Measurements from ENCODE around the gene RIBC2. TPM values are rescaled to one million over a fixed set of nuclear protein-coding genes. Genes with fewer than 3 reads are reported as not detected.

RIBC2 gene
- polyA plus RNA-seq, 4 donors = 1.9 to 8.0 TPM; not detected in 2

DNA sequence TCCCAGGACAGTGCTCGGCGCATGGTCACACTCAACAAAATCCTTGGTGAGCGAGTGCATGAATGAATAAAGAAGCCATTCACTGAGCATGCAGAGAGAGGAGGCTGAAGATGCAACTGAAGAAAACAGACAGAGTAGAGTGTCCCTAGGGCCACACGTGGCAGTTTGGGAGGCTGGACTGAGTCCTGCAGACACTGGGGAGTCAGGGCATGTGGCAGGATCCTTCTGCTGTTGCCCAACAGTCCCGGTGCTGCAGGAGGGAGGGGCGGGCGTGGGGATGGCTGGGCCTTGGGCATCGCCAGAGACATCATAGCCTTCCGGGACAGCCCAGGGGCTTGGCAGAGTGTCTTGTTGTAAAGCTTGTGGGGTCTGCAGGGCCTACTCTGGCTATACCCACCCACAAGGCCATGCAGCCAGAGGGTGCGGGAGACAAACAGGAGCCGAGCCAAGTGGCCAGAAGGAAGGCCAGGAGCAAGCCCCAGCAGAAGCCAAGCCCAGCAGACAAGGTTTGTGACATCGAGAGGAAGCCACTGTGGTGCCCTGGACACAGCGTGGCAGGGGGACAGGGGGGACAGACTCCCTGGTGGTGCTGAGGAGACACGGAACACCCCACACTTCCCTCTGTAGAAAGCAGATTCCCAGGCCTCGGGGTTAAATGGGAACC is 62.5 kb downstream of the RIBC2 start:
- DNase-seq (no peak), FAIRE-seq (no peak)
- Histone ChIP-seq H3K27me3 (ENCODE audit: control insufficient read depth in 3 of 3, insufficient read depth in 3 of 3, low read length in 3 of 3) (no peaks in the 10 kb centered on the region), H3K4me1 (ENCODE audit: control insufficient read depth in 3 of 3, insufficient read depth in 2 of 3, low read depth in 1 of 3, low read length in 2 of 3) (no peaks in the 10 kb centered on the region), H3K9me3 (ENCODE audit: control insufficient read depth in 2 of 2, insufficient read depth in 1 of 2, low read depth in 1 of 2, low read length in 1 of 2) (peaks cover 0 to 2% of the 10 kb centered on the region in 2 donors), H3K27ac (ENCODE audit: low read depth in 1 of 3, low read length in 2 of 3) (no peak overlapping the region), H3K4me3 (ENCODE audit: low read depth in 1 of 3, low read length in 3 of 3) (no peak overlapping the region), H3K36me3 (ENCODE audit: control insufficient read depth in 3 of 3, insufficient read depth in 2 of 3, low read depth in 1 of 3, low read length in 3 of 3) (no peaks in the 10 kb centered on the region)
- 79 to 87% (median 85%) methylated on average over 15 of the region's 15 CpGs for WGBS, 3 donors

DNA sequence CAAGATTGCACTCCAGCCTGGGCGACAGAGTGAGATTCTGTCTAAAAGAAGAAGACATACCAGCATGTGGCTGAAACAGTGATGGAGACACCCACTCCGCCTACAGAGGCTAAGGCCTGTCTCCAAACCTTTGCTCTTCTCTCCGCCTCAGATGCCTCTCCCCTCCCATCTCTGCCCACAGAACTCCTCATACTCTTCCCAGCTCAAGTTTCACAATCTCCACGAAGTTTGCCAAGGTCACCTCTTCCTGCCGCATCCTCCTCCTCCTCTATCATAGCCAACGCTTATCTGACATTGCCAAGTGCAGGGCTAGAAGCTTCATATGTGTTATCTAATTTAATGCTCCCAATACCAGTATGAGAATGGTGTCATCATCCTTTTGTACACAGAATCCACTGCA is 63.3 kb downstream of the RIBC2 start:
- H3K27ac ChIP-seq (ENCODE audit: low read depth in 1 of 3, low read length in 2 of 3) = no peak overlapping the region
- no peak for DNase-seq
- H3K4me1 ChIP-seq (ENCODE audit: control insufficient read depth in 3 of 3, insufficient read depth in 2 of 3, low read depth in 1 of 3, low read length in 2 of 3) = no peaks in the 10 kb centered on the region
- 76 to 80% (median 78%) methylated on average over 6 of the region's 6 CpGs for WGBS, 3 donors
- peaks cover 0 to 3% of the 10 kb centered on the region in 2 donors for H3K9me3 ChIP-seq (ENCODE audit: control insufficient read depth in 2 of 2, insufficient read depth in 1 of 2, low read depth in 1 of 2, low read length in 1 of 2)
- H3K4me3 ChIP-seq (ENCODE audit: low read depth in 1 of 3, low read length in 3 of 3) = no peak overlapping the region
- H3K36me3 ChIP-seq (ENCODE audit: control insufficient read depth in 3 of 3, insufficient read depth in 2 of 3, low read depth in 1 of 3, low read length in 3 of 3) = no peaks in the 10 kb centered on the region
- FAIRE-seq = no peak
- H3K27me3 ChIP-seq (ENCODE audit: control insufficient read depth in 3 of 3, insufficient read depth in 3 of 3, low read length in 3 of 3) = no peaks in the 10 kb centered on the region

DNA sequence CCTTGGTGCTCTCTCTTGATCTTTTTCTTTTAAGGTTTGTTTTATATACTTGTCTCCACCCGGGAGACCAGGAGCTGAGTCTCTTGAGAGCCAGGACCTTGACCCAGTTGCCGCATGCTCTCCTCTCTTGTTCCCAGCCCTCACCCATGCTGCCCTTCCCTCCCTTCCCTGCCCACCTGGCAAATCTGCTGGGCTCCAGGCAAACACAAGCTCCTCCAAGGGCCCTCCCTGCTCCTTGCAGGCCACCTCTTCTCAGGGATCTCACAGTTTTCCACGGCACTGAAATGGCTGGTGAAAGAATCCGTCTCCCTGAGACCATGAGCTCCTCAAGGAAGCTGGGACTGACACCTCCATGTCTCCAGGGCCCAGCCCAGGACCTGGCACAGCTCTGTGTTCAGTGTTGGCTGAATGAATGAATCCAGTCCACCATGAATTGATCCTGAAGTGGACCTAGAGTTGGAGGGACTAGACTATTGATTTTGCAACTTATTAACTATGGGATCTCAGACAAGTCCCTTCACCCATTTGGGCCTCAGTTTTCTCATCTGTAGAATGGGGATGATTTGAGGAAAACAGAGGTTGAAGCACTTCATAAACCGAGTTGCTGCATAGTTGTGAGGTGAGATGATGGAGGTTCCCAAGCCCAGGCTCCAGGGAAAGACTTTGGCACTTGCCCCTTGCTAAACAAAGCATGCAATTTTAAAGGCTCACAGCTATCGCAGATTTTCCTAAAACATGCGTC is 64.0 kb downstream of the RIBC2 start:
- no peak for FAIRE-seq
- H3K4me1 ChIP-seq (ENCODE audit: control insufficient read depth in 3 of 3, insufficient read depth in 2 of 3, low read depth in 1 of 3, low read length in 2 of 3) = no peaks in the 10 kb centered on the region
- WGBS, 3 donors = 79 to 88% (median 80%) methylated on average over 7 of the region's 7 CpGs

DNA sequence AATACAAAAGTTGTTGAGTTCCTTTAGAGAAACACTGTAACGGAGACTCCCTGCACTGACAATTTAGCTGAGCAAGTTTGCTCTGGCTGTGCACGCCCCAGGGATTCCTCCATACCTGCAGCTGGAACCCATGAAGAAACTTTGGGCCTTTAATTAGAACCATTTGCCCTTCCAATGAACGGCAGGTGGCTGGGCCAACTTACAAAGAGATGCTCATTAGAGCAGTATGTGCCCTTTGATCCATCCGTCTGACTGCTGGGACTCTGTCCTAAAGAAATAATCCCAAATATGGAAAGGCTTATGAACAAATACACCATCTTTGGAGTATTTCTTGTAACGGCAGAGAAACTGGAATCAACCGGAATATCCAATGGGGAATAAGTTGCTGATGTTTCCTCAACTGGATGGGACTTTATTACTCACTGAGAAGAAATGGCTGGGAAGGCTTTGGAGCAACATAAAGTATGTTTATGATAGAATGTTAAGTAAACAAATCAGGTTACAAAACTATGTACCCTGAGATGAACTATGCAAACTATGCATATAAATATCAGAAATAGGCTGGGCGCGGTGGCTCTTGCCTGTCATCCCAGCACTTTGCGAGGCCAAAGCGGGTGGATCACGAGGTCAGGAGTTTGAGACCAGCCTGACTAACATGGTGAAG is 64.7 kb downstream of the RIBC2 start:
- H3K27ac ChIP-seq (ENCODE audit: low read depth in 1 of 3, low read length in 2 of 3) = no peak overlapping the region
- H3K4me1 ChIP-seq (ENCODE audit: control insufficient read depth in 3 of 3, insufficient read depth in 2 of 3, low read depth in 1 of 3, low read length in 2 of 3) = peaks cover 0 to 3% (median 0%) of the 10 kb centered on the region in 3 donors
- peaks cover 0 to 3% of the 10 kb centered on the region in 2 donors for H3K9me3 ChIP-seq (ENCODE audit: control insufficient read depth in 2 of 2, insufficient read depth in 1 of 2, low read depth in 1 of 2, low read length in 1 of 2)
- H3K36me3 ChIP-seq (ENCODE audit: control insufficient read depth in 3 of 3, insufficient read depth in 2 of 3, low read depth in 1 of 3, low read length in 3 of 3) = no peaks in the 10 kb centered on the region
- H3K4me3 ChIP-seq (ENCODE audit: low read depth in 1 of 3, low read length in 3 of 3) = no peak overlapping the region
- WGBS, 3 donors = 60 to 67% (median 64%) methylated on average over 11 of the region's 11 CpGs
- H3K27me3 ChIP-seq (ENCODE audit: control insufficient read depth in 3 of 3, insufficient read depth in 3 of 3, low read length in 3 of 3) = no peaks in the 10 kb centered on the region
- no peak for FAIRE-seq
- no peak for DNase-seq

More for the DNA sequence above, 64.0 kb downstream of the RIBC2 start:
- Histone ChIP-seq H3K36me3 (ENCODE audit: control insufficient read depth in 3 of 3, insufficient read depth in 2 of 3, low read depth in 1 of 3, low read length in 3 of 3) (no peaks in the 10 kb centered on the region), H3K4me3 (ENCODE audit: low read depth in 1 of 3, low read length in 3 of 3) (no peak overlapping the region), H3K27ac (ENCODE audit: low read depth in 1 of 3, low read length in 2 of 3) (no peak overlapping the region), H3K27me3 (ENCODE audit: control insufficient read depth in 3 of 3, insufficient read depth in 3 of 3, low read length in 3 of 3) (no peaks in the 10 kb centered on the region), H3K9me3 (ENCODE audit: control insufficient read depth in 2 of 2, insufficient read depth in 1 of 2, low read depth in 1 of 2, low read length in 1 of 2) (peaks cover 0 to 3% of the 10 kb centered on the region in 2 donors)
- DNase-seq = no peak

DNA sequence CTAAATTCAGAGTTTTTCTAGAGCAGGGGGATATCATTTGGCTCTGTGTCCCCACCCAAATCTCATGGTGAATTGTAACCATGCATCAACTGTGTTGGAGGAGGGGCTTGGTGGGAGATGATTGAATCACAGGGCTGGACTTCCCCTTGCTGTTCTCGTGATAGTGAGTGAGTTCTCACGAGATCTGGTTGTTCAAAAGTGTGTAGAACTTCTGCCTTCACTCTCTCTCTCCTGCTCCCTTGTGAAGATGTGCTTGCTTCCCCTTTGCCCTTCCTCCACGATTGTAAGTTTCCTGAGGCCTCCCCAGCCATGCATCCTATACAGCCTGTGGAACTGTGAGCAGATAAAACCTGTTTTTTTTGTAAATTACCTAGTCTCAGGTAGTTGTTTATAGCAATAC is 67.2 kb downstream of the RIBC2 start:
- H3K4me1 ChIP-seq (ENCODE audit: control insufficient read depth in 3 of 3, insufficient read depth in 2 of 3, low read depth in 1 of 3, low read length in 2 of 3) = peaks cover 0 to 24% (median 0%) of the 10 kb centered on the region in 3 donors
- H3K27me3 ChIP-seq (ENCODE audit: control insufficient read depth in 3 of 3, insufficient read depth in 3 of 3, low read length in 3 of 3) = no peaks in the 10 kb centered on the region
- FAIRE-seq = no peak
- no peak for DNase-seq
- H3K36me3 ChIP-seq (ENCODE audit: control insufficient read depth in 3 of 3, insufficient read depth in 2 of 3, low read depth in 1 of 3, low read length in 3 of 3) = no peaks in the 10 kb centered on the region
- no peak overlapping the region for H3K4me3 ChIP-seq (ENCODE audit: low read depth in 1 of 3, low read length in 3 of 3)
- no peak overlapping the region for H3K27ac ChIP-seq (ENCODE audit: low read depth in 1 of 3, low read length in 2 of 3)
- peaks cover 0 to 3% of the 10 kb centered on the region in 2 donors for H3K9me3 ChIP-seq (ENCODE audit: control insufficient read depth in 2 of 2, insufficient read depth in 1 of 2, low read depth in 1 of 2, low read length in 1 of 2)
- WGBS, 3 donors = 61 to 77% (median 76%) methylated on average over 3 of the region's 3 CpGs

DNA sequence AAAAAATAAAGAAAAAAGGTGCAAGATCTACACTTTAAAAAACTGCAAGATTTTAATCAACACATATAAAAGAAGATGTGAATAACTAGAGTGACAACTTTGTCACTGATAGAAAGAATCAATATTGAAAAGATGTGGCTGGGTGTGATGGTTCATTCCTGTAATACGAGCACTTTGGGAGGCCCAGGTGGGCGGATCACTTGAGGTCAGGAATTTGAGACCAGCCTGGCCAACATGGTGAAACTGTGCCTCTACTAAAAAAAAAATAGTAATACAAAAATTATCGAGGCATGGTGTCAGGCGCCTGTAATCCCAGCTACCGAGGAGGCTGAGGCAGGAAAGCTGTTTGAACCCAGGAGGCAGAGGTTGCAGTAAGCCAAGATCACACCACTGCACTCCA is 68.2 kb downstream of the RIBC2 start:
- WGBS, 3 donors = 80 to 88% (median 87%) methylated on average over 5 of the region's 5 CpGs
- Histone ChIP-seq H3K36me3 (ENCODE audit: control insufficient read depth in 3 of 3, insufficient read depth in 2 of 3, low read depth in 1 of 3, low read length in 3 of 3) (no peaks in the 10 kb centered on the region), H3K4me1 (ENCODE audit: control insufficient read depth in 3 of 3, insufficient read depth in 2 of 3, low read depth in 1 of 3, low read length in 2 of 3) (peaks cover 0 to 24% (median 0%) of the 10 kb centered on the region in 3 donors), H3K27ac (ENCODE audit: low read depth in 1 of 3, low read length in 2 of 3) (no peak overlapping the region), H3K27me3 (ENCODE audit: control insufficient read depth in 3 of 3, insufficient read depth in 3 of 3, low read length in 3 of 3) (no peaks in the 10 kb centered on the region), H3K9me3 (ENCODE audit: control insufficient read depth in 2 of 2, insufficient read depth in 1 of 2, low read depth in 1 of 2, low read length in 1 of 2) (peaks cover 0 to 3% of the 10 kb centered on the region in 2 donors), H3K4me3 (ENCODE audit: low read depth in 1 of 3, low read length in 3 of 3) (no peak overlapping the region)
- no peak for DNase-seq
- FAIRE-seq = no peak

Other genes with a start within 250 kb of the RIBC2 start
- gene NUP50, start 249.8 kb upstream of the RIBC2 start, polyA plus RNA-seq = 10 to 100 TPM; 15.7 to 38.7 (median 19.1) TPM
- gene KIAA0930, start 172.8 kb upstream of the RIBC2 start, polyA plus RNA-seq = 10 to 100 TPM; 19.3 to 29.0 (median 26.0) TPM
- gene UPK3A, start 128.7 kb upstream of the RIBC2 start, polyA plus RNA-seq = 100 to 1,000 TPM in 1 of 4 donors, under 1 TPM in 1, not detected in 2; 0.36 to 306 TPM
- gene FAM118A, start 103.8 kb upstream of the RIBC2 start, polyA plus RNA-seq = 10 to 100 TPM in 3 of 4 donors, 1 to 10 TPM in 1; 4.5 to 76.3 (median 24.7) TPM
- gene SMC1B, start 94 bp upstream of the RIBC2 start, polyA plus RNA-seq = under 1 TPM in 2 of 4 donors, not detected in 2; 0.04 to 0.35 TPM
- 100 to 1,000 TPM in 2 of 4 donors, 1 to 10 TPM in 1, under 1 TPM in 1; 0.89 to 144 (median 55.0) TPM for gene FBLN1, start 89.2 kb downstream of the RIBC2 start, polyA plus RNA-seq